ENCODE results near the gene NOS1AP.

NOS1AP gene

DNA sequence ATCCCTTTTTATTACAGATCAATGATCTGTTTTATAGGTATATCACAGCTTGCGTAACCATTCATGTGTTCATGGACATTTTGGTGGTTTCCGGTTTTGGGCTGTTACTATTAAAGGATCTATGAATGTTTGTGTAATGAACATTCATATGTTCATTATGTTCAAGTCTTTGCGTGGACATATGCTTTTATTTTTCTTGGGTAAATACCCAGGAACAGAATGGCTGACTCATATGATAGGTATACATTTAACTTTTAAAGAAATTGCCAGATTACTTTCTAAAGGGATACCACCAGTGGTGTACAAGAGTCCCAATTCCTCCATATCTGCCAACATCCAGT lies 233.5 kb downstream of the NOS1AP start:
- Histone ChIP-seq H3K4me3 (ENCODE audit: low read length, poor library complexity, severe bottlenecking) (no peak overlapping the region), H3K9ac (ENCODE audit: low read depth, low read length, poor library complexity, severe bottlenecking) (no peak overlapping the region), H4K20me1 (ENCODE audit: insufficient read depth, low read length, poor library complexity, severe bottlenecking) (no peaks in the 10 kb centered on the region), H3K79me2 (ENCODE audit: insufficient read depth, low read length) (no peaks in the 10 kb centered on the region), H3K36me3 (ENCODE audit: insufficient read depth, low read length) (no peaks in the 10 kb centered on the region), H3K9me2 (replicated peaks; ENCODE audit: low read depth, low read length) (no peaks in the 10 kb centered on the region), H2AFZ (ENCODE audit: low read length) (no peak overlapping the region), H3K9me3 (ENCODE audit: insufficient read depth, low read depth, low read length) (no peaks in the 10 kb centered on the region), H3K27me3 (ENCODE audit: insufficient read depth, low read length, poor library complexity, severe bottlenecking) (no peaks in the 10 kb centered on the region), H3K4me1 (ENCODE audit: insufficient read depth, low read length, poor library complexity, severe bottlenecking) (peaks cover 11% of the 10 kb centered on the region), H3K4me2 (ENCODE audit: low read depth, low read length, poor library complexity, severe bottlenecking) (no peak overlapping the region), H3F3A (ENCODE audit: low read depth) (no peaks in the 10 kb centered on the region)
- no peak for TF ChIP-seq EZH2phosphoT487 (IDR thresholded peaks at IDR 0.05; ENCODE audit: borderline replicate concordance)
- no peak for TF ChIP-seq CTCF (conservative IDR thresholded peaks at IDR 0.05; ENCODE audit: low read length)

DNA sequence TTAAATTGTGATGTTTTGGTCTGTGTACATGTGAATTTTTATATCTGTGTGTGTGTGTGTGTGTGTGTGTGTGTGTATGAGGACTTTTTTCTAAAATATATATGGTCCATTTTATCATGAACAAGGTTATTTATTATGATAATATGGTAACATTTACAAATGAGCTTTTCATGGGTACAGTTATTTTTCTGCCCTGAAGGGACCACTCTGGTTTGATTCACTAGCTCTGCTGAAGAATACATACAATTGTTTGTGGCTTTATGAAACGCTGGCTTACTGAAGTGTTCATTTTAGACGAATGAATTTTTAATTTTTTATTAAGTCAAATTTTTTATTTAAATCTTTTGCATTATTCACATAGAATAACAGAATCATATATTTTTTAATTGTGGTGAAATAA lies 235.2 kb downstream of the NOS1AP start:
- no peaks in the 10 kb centered on the region for H4K20me1 ChIP-seq (ENCODE audit: insufficient read depth, low read length, poor library complexity, severe bottlenecking)
- no peaks in the 10 kb centered on the region for H3K27me3 ChIP-seq (ENCODE audit: insufficient read depth, low read length, poor library complexity, severe bottlenecking)
- H3K4me1 ChIP-seq (ENCODE audit: insufficient read depth, low read length, poor library complexity, severe bottlenecking), result peaks cover 8% of the 10 kb centered on the region
- H3K36me3 ChIP-seq (ENCODE audit: insufficient read depth, low read length), result no peaks in the 10 kb centered on the region
- H3K9me3 ChIP-seq (ENCODE audit: insufficient read depth, low read depth, low read length), result no peaks in the 10 kb centered on the region
- H3K79me2 ChIP-seq (ENCODE audit: insufficient read depth, low read length), result no peaks in the 10 kb centered on the region
- no peak overlapping the region for H2AFZ ChIP-seq (ENCODE audit: low read length)
- no peaks in the 10 kb centered on the region for H3F3A ChIP-seq (ENCODE audit: low read depth)
- no peak overlapping the region for H3K9ac ChIP-seq (ENCODE audit: low read depth, low read length, poor library complexity, severe bottlenecking)
- TF ChIP-seq EZH2phosphoT487 (IDR thresholded peaks at IDR 0.05; ENCODE audit: borderline replicate concordance), result no peak
- TF ChIP-seq CTCF (conservative IDR thresholded peaks at IDR 0.05; ENCODE audit: low read length), result no peak
- H3K4me2 ChIP-seq (ENCODE audit: low read depth, low read length, poor library complexity, severe bottlenecking), result no peak overlapping the region
- H3K9me2 ChIP-seq (replicated peaks; ENCODE audit: low read depth, low read length), result no peaks in the 10 kb centered on the region
- no peak overlapping the region for H3K4me3 ChIP-seq (ENCODE audit: low read length, poor library complexity, severe bottlenecking)

DNA sequence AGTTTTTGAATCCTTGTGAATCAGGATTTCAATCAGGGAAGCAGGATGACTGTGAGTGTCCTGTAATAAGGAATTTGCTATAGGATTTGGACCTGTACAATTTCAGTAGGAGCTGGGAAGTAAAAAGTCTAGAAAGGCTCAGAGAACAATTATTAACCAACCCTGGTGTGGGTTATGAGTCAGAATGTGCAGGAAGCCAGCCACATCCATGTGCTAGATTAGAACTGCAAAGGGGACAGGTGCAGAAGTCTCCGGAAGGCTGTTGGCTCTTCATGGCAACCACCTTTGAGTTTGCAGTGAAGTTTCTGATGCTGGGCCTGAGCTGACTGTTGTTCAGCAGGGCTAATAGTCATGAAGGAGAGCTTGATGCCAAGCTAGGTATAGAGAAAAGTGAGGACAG lies 236.5 kb downstream of the NOS1AP start:
- Histone ChIP-seq H3K9me2 (replicated peaks; ENCODE audit: low read depth, low read length) (no peaks in the 10 kb centered on the region), H3K36me3 (ENCODE audit: insufficient read depth, low read length) (no peaks in the 10 kb centered on the region), H3K4me2 (ENCODE audit: low read depth, low read length, poor library complexity, severe bottlenecking) (no peak overlapping the region), H3K79me2 (ENCODE audit: insufficient read depth, low read length) (no peaks in the 10 kb centered on the region), H3K9ac (ENCODE audit: low read depth, low read length, poor library complexity, severe bottlenecking) (no peak overlapping the region), H4K20me1 (ENCODE audit: insufficient read depth, low read length, poor library complexity, severe bottlenecking) (no peaks in the 10 kb centered on the region), H2AFZ (ENCODE audit: low read length) (no peak overlapping the region), H3K4me3 (ENCODE audit: low read length, poor library complexity, severe bottlenecking) (no peak overlapping the region), H3K9me3 (ENCODE audit: insufficient read depth, low read depth, low read length) (no peaks in the 10 kb centered on the region), H3K27me3 (ENCODE audit: insufficient read depth, low read length, poor library complexity, severe bottlenecking) (no peaks in the 10 kb centered on the region), H3K4me1 (ENCODE audit: insufficient read depth, low read length, poor library complexity, severe bottlenecking) (peaks cover 8% of the 10 kb centered on the region), H3F3A (ENCODE audit: low read depth) (no peaks in the 10 kb centered on the region)
- TF ChIP-seq EZH2phosphoT487 (IDR thresholded peaks at IDR 0.05; ENCODE audit: borderline replicate concordance) (no peak), CTCF (conservative IDR thresholded peaks at IDR 0.05; ENCODE audit: low read length) (no peak)
